ENCODE results near the gene ACTBL2. TPM values are rescaled to one million over a fixed set of nuclear protein-coding genes. Genes with fewer than 3 reads are reported as not detected.

The ACTBL2 gene
- total RNA-seq, 1 experiment from 2014 or later: not detected

- peaks cover 5% of the 10 kb centered on the region for H3K9me3 Mint-ChIP-seq (ENCODE audit: unreplicated experiment)
- POLR2A ChIA-PET: no interaction called here
- TF ChIP-seq, protein P1, sequence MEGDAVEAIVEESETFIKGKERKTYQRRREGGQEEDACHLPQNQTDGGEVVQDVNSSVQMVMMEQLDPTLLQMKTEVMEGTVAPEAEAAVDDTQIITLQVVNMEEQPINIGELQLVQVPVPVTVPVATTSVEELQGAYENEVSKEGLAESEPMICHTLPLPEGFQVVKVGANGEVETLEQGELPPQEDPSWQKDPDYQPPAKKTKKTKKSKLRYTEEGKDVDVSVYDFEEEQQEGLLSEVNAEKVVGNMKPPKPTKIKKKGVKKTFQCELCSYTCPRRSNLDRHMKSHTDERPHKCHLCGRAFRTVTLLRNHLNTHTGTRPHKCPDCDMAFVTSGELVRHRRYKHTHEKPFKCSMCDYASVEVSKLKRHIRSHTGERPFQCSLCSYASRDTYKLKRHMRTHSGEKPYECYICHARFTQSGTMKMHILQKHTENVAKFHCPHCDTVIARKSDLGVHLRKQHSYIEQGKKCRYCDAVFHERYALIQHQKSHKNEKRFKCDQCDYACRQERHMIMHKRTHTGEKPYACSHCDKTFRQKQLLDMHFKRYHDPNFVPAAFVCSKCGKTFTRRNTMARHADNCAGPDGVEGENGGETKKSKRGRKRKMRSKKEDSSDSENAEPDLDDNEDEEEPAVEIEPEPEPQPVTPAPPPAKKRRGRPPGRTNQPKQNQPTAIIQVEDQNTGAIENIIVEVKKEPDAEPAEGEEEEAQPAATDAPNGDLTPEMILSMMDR (IDR thresholded peaks at IDR 0.05; ENCODE audit: unreplicated experiment): no peak
- peaks cover 12% of the 10 kb centered on the region for H3K4me1 Mint-ChIP-seq (ENCODE audit: insufficient read depth, unreplicated experiment)
- no peaks in the 10 kb centered on the region for H3K36me3 Mint-ChIP-seq (ENCODE audit: insufficient read depth, unreplicated experiment)
- CTCF ChIA-PET: no interaction called here
- H3K27me3 Mint-ChIP-seq (ENCODE audit: insufficient read depth, unreplicated experiment): no peaks in the 10 kb centered on the region
- no TSS peak for BruUV-seq (replicated peaks)
- DNase-seq (ENCODE audit: unreplicated experiment): no peak
- H3K27ac Mint-ChIP-seq (ENCODE audit: low read depth, unreplicated experiment): no peak overlapping the region
- intact Hi-C loops (cut with micrococcal nuclease): no loop called here
- H3K4me3 Mint-ChIP-seq (ENCODE audit: unreplicated experiment): no peak overlapping the region
Observed at GRCh38 chr5:57447658-57448057, 35.0 kb downstream of the ACTBL2 start.

- DNase-seq (ENCODE audit: unreplicated experiment): no peak
- Mint-ChIP-seq H3K4me3 (ENCODE audit: unreplicated experiment) (no peak overlapping the region), H3K27ac (ENCODE audit: low read depth, unreplicated experiment) (no peak overlapping the region), H3K4me1 (ENCODE audit: insufficient read depth, unreplicated experiment) (peaks cover 19% of the 10 kb centered on the region), H3K9me3 (ENCODE audit: unreplicated experiment) (peaks cover 5% of the 10 kb centered on the region), H3K36me3 (ENCODE audit: insufficient read depth, unreplicated experiment) (no peaks in the 10 kb centered on the region), H3K27me3 (ENCODE audit: insufficient read depth, unreplicated experiment) (no peaks in the 10 kb centered on the region)
- intact Hi-C loops (cut with micrococcal nuclease): no loop called here
- TF ChIP-seq, protein P1 (IDR thresholded peaks at IDR 0.05; ENCODE audit: unreplicated experiment): no peak
- CTCF ChIA-PET: interaction anchor here (0.6 to 1.0 kb wide), 2 partner anchors 49 to 147 kb away, joined by 3 read pairs; no protein-coding TSS in a partner anchor
- BruUV-seq (replicated peaks): no TSS peak
- POLR2A ChIA-PET: interaction anchor here (0.9 kb wide), 1 partner anchor 15 kb away, joined by 4 read pairs; no protein-coding TSS in a partner anchor
Observed at GRCh38 chr5:57446966-57447365, 35.6 kb downstream of the ACTBL2 start.

GRCh38 chr5:57445705-57446037 is 36.9 kb downstream of the ACTBL2 start:
- Mint-ChIP-seq H3K4me1 (ENCODE audit: insufficient read depth, unreplicated experiment) (peaks cover 22% of the 10 kb centered on the region), H3K36me3 (ENCODE audit: insufficient read depth, unreplicated experiment) (no peaks in the 10 kb centered on the region), H3K9me3 (ENCODE audit: unreplicated experiment) (peaks cover 5% of the 10 kb centered on the region), H3K27me3 (ENCODE audit: insufficient read depth, unreplicated experiment) (no peaks in the 10 kb centered on the region), H3K4me3 (ENCODE audit: unreplicated experiment) (no peak overlapping the region), H3K27ac (ENCODE audit: low read depth, unreplicated experiment) (no peak overlapping the region)
- intact Hi-C loops (cut with micrococcal nuclease): no loop called here
- CTCF ChIA-PET: interaction anchor here (0.5 to 1.2 kb wide), 3 partner anchors 53 to 1918 kb away, joined by 3 to 4 read pairs (median 3); no protein-coding TSS in a partner anchor
- DNase-seq (ENCODE audit: unreplicated experiment): no peak
- TF ChIP-seq, protein P1 (IDR thresholded peaks at IDR 0.05; ENCODE audit: unreplicated experiment): no peak
- BruUV-seq (replicated peaks): no TSS peak
- POLR2A ChIA-PET: no interaction called here

DNA sequence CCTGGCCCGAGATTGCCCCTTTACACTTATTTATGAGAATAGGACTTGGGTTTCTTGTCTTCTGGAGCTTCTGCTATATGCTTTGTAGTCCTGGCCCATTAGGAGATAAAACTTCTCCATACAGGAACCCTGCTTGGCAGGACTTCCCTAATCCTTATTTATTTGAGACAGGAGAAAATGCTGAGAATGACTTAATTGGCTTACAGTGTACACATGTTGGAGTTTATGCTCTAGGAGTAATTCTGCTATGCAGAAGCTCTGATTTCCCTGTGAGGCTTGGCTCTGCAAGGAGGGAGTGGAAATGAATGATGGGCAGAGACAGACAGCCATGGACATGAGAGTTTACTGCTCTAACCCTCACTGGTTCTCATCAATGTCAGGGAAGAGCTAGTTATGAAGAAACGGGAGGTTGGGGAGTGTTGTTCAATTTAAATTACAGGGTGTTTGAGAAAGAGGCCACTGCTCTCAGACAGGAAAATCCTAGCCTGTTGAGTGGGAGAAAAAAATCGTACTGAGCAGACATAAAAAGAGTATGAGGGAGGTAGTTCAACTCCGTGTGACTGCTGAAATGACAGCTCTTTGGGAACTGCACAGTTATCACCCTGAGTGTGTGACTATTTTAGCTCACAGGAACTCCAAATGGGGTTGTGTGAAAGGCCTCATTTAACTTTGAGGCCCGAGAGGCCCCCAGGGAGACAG is 37.5 kb downstream of the ACTBL2 start:
- CTCF ChIA-PET: interaction anchor here (0.5 to 1.2 kb wide), 6 partner anchors 14 to 1919 kb away, joined by 3 to 4 read pairs (median 3); no protein-coding TSS in a partner anchor
- TF ChIP-seq, protein P1 (IDR thresholded peaks at IDR 0.05; ENCODE audit: unreplicated experiment): no peak
- Mint-ChIP-seq H3K4me3 (ENCODE audit: unreplicated experiment) (no peak overlapping the region), H3K36me3 (ENCODE audit: insufficient read depth, unreplicated experiment) (no peaks in the 10 kb centered on the region), H3K4me1 (ENCODE audit: insufficient read depth, unreplicated experiment) (peaks cover 19% of the 10 kb centered on the region), H3K27me3 (ENCODE audit: insufficient read depth, unreplicated experiment) (no peaks in the 10 kb centered on the region), H3K27ac (ENCODE audit: low read depth, unreplicated experiment) (no peak overlapping the region), H3K9me3 (ENCODE audit: unreplicated experiment) (peaks cover 2% of the 10 kb centered on the region)
- intact Hi-C loops (cut with micrococcal nuclease): no loop called here
- BruUV-seq (replicated peaks): no TSS peak
- no peak for DNase-seq (ENCODE audit: unreplicated experiment)
- POLR2A ChIA-PET: interaction anchor here (0.5 kb wide), 1 partner anchor 25 kb away, joined by 3 read pairs; no protein-coding TSS in a partner anchor

Measured in MCF 10A (cell line).